SK-N-SH (cell line): ENCODE results near the gene NDUFC2. TPM values are rescaled to one million over a fixed set of nuclear protein-coding genes. Genes with fewer than 3 reads are reported as not detected.

Experiments used
- CTCF ChIA-PET: fragments of 300-600, 350-600 bp; formaldehyde crosslinking; extraction: SDS; loops from one replicate; lab custom pipeline; 2021; lab: Yijun Ruan, JAX
- POLR2A ChIA-PET: fragments of 350-600 bp; sonication (Branson Sonifier 250); formaldehyde crosslinking; extraction: SDS; loops from one replicate; lab custom pipeline; 2020; ENCODE audit warnings: antibody characterized with exemption, inconsistent platforms; lab: Yijun Ruan, JAX
- DNase-seq: peaks from one replicate; pipeline ENCODE4 v3.0.0; 2012
- H2AFZ ChIP-seq: fragments of 200-600 bp; sonication (generic); 2 replicates; pipeline ENCODE4 v1.8.1; 2016; ENCODE audit warnings: antibody characterized with exemption, mild to moderate bottlenecking, low read depth
- H3F3A ChIP-seq: fragments of 200-600 bp; sonication (generic); replicated peaks from 2 replicates; pipeline ENCODE3; 2016; ENCODE audit warnings: antibody characterized with exemption, mild to moderate bottlenecking; ENCODE audit not compliant: insufficient read depth
- H3K27ac ChIP-seq, 2 experiments: fragments of 200-500 bp in 1 of 2; fragments of 200-600 bp in 1 of 2; sonication (Bioruptor generic) in 1 of 2; sonication (generic), shearing (Covaris generic) in 1 of 2; 2 replicates each; pipeline versions ENCODE4 v1.5.1 to v1.6.1; 2014 to 2016; ENCODE audit warnings: low read depth in 2 of 2, inconsistent platforms in 1 of 2, low read length in 1 of 2, mild to moderate bottlenecking in 1 of 2, mixed read lengths in 1 of 2
- H3K27me3 ChIP-seq: fragments of 200-600 bp; sonication (generic), shearing (Covaris generic); 2 replicates; pipeline ENCODE4 v1.6.1; 2016; ENCODE audit warnings: mixed run types; ENCODE audit not compliant: insufficient read depth
- H3K36me3 ChIP-seq, 2 experiments: fragments of 200-500 bp in 1 of 2; fragments of 200-600 bp in 1 of 2; sonication (Bioruptor generic) in 1 of 2; sonication (generic) in 1 of 2; replicated peaks in 1 of 2; 2 replicates each; pipeline versions ENCODE3 to v1.5.1; 2014 to 2016; ENCODE audit warnings: low read length in 1 of 2, mild to moderate bottlenecking in 1 of 2; ENCODE audit not compliant: insufficient read depth in 2 of 2, control insufficient read depth in 1 of 2
- H3K4me1 ChIP-seq, 2 experiments: fragments of 200-500 bp in 1 of 2; fragments of 200-600 bp in 1 of 2; sonication (Bioruptor generic) in 1 of 2; sonication (generic), shearing (Covaris generic) in 1 of 2; 2 replicates each; pipeline versions ENCODE4 v1.5.1 to v1.6.1; 2014 to 2016; ENCODE audit warnings: low read depth in 1 of 2, low read length in 1 of 2, mixed run types in 1 of 2; ENCODE audit not compliant: insufficient read depth in 2 of 2, control insufficient read depth in 1 of 2
- H3K4me2 ChIP-seq: fragments of 200-600 bp; sonication (generic), shearing (Covaris generic); 2 replicates; pipeline ENCODE4 v1.6.1; 2017; ENCODE audit warnings: mixed run types
- H3K4me3 ChIP-seq, 2 experiments: fragments of 200-500 bp in 1 of 2; fragments of 200-600 bp in 1 of 2; sonication (Bioruptor generic) in 1 of 2; sonication (generic), shearing (Covaris generic) in 1 of 2; 2 replicates each; pipeline versions ENCODE4 v1.5.1 to v1.8.1; 2014 to 2016; ENCODE audit warnings: low read depth in 2 of 2, inconsistent platforms in 1 of 2, low read length in 1 of 2, mild to moderate bottlenecking in 1 of 2, mixed read lengths in 1 of 2, moderate library complexity in 1 of 2
- H3K79me2 ChIP-seq: fragments of 200-600 bp; sonication (generic); 2 replicates; pipeline ENCODE4 v1.8.1; 2017; ENCODE audit warnings: mild to moderate bottlenecking; ENCODE audit not compliant: insufficient read depth
- H3K9ac ChIP-seq: fragments of 200-600 bp; sonication (generic); 2 replicates; pipeline ENCODE4 v1.6.1; 2017; ENCODE audit warnings: mixed run types
- H3K9me2 ChIP-seq: fragments of 200-600 bp; sonication (generic); 2 replicates; pipeline ENCODE4 v1.6.1; 2017; ENCODE audit warnings: mixed run types
- H3K9me3 ChIP-seq: fragments of 200-600 bp; sonication (generic); 2 replicates; pipeline ENCODE4 v1.6.1; 2017; ENCODE audit warnings: mixed run types, mild to moderate bottlenecking, moderate library complexity
- H4K20me1 ChIP-seq: fragments of 200-600 bp; sonication (generic); 2 replicates; pipeline ENCODE4 v1.6.1; 2017; ENCODE audit warnings: mild to moderate bottlenecking, mixed run types; ENCODE audit not compliant: insufficient read depth
- EP300 ChIP-seq, 2 experiments: IDR thresholded peaks; 2 replicates each; pipeline versions ENCODE4 v1.4.0 to v1.6.1; 2012; ENCODE audit warnings: borderline replicate concordance in 1 of 2, low read depth in 1 of 2, low read length in 1 of 2
- FOXJ3 ChIP-seq: sonication (generic); formaldehyde crosslinking; IDR thresholded peaks from 2 replicates; pipeline ENCODE4 v1.5.1; 2020; ENCODE audit warnings: mild to moderate bottlenecking, missing genetic modification reagents
- GATA2 ChIP-seq: sonication (generic); formaldehyde crosslinking; IDR thresholded peaks from 2 replicates; pipeline ENCODE4 v1.5.0; 2020; ENCODE audit warnings: mild to moderate bottlenecking, missing genetic modification reagents
- JUND ChIP-seq: IDR thresholded peaks from 2 replicates; pipeline ENCODE4 v1.4.0; 2012
- MXI1 ChIP-seq: IDR thresholded peaks from 2 replicates; pipeline ENCODE4 v1.6.1; 2012; ENCODE audit warnings: mild to moderate bottlenecking, low read depth, low read length, improper control_type of control experiment
- NFIC ChIP-seq: IDR thresholded peaks from 2 replicates; pipeline ENCODE4 v1.4.0; 2012; ENCODE audit warnings: borderline replicate concordance
- PBX3 ChIP-seq: IDR thresholded peaks from 2 replicates; pipeline ENCODE4; 2012
- RXRA ChIP-seq: IDR thresholded peaks from 2 replicates; pipeline ENCODE4 v1.4.0; 2012; ENCODE audit warnings: low read depth, mild to moderate bottlenecking, borderline replicate concordance
- TCF12 ChIP-seq: IDR thresholded peaks from 2 replicates; pipeline ENCODE4 v1.4.0; 2012
- USF2 ChIP-seq: fragments of 150-350 bp; IDR thresholded peaks from 2 replicates; pipeline ENCODE4 v1.6.1; 2017; ENCODE audit warnings: antibody characterized with exemption, low read length, low read depth, borderline replicate concordance
- polyA plus RNA-seq, 3 experiments: library from polyadenylated mRNA; depleted of rRNA; stranded (reverse); fragments of >200 nt; gene quantifications; 2 replicates each; pipeline ENCODE4 v1.2.3, GENCODE V29; 2012
- TF ChIP-seq, protein P1 (sequence below): fragments of 200-600 bp; sonication (generic); IDR thresholded peaks from 2 replicates; pipeline ENCODE4 v1.6.1; 2017; ENCODE audit warnings: antibody characterized with exemption, mild to moderate bottlenecking, moderate library complexity
- TF ChIP-seq, protein P2 (sequence below): IDR thresholded peaks from 2 replicates; pipeline ENCODE4 v1.4.0; 2012; ENCODE audit warnings: low read depth, borderline replicate concordance

NDUFC2 gene
- polyA plus RNA-seq, 1 of the 3 experiments (the other 2 are of a cell fraction) = 235 TPM

DNA sequence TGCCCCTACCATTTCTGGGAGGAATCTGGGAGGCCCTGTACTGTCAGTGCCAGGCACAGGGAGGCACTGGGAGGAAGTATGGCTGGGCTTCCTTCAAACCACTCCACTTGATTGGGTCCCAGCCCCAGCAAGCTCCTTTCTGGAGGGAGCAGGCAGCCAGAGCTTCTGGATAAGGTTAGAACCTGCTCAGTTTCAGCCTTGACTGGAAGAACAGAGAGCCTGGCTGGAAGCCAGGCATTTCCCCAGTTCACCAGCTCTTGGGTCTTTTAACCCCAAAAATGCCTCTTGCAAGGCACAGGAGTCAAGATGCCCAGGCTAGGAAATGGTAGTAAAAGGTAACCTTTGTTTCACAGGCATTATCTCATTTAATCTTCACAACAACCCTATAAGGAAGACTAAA lies 47.6 kb downstream of the NDUFC2 start:
- H3K4me3 ChIP-seq = no peak overlapping the region
- TF ChIP-seq NFIC = peak; percentile 43; the same call in 1 of the 2 replicates
- TF ChIP-seq GATA2 (CRISPR knock-in tag) = no peak
- no peak for TF ChIP-seq USF2
- TF ChIP-seq, protein P1, sequence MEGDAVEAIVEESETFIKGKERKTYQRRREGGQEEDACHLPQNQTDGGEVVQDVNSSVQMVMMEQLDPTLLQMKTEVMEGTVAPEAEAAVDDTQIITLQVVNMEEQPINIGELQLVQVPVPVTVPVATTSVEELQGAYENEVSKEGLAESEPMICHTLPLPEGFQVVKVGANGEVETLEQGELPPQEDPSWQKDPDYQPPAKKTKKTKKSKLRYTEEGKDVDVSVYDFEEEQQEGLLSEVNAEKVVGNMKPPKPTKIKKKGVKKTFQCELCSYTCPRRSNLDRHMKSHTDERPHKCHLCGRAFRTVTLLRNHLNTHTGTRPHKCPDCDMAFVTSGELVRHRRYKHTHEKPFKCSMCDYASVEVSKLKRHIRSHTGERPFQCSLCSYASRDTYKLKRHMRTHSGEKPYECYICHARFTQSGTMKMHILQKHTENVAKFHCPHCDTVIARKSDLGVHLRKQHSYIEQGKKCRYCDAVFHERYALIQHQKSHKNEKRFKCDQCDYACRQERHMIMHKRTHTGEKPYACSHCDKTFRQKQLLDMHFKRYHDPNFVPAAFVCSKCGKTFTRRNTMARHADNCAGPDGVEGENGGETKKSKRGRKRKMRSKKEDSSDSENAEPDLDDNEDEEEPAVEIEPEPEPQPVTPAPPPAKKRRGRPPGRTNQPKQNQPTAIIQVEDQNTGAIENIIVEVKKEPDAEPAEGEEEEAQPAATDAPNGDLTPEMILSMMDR = no peak
- no peak for TF ChIP-seq MXI1
- TF ChIP-seq EP300 (IDR thresholded peaks at IDR 0.05; ENCODE audit: borderline replicate concordance in 1 of 2, low read depth in 1 of 2, low read length in 1 of 2) = 0 out of 4 replicates have a peak, but pooled peaks of 1 of the 2 experiments have one; percentile 27
- no peak for TF ChIP-seq RXRA
- TF ChIP-seq PBX3 = no peak
- no peak for TF ChIP-seq JUND
- no peak for TF ChIP-seq FOXJ3 (CRISPR knock-in tag)
- TF ChIP-seq, protein P2, sequence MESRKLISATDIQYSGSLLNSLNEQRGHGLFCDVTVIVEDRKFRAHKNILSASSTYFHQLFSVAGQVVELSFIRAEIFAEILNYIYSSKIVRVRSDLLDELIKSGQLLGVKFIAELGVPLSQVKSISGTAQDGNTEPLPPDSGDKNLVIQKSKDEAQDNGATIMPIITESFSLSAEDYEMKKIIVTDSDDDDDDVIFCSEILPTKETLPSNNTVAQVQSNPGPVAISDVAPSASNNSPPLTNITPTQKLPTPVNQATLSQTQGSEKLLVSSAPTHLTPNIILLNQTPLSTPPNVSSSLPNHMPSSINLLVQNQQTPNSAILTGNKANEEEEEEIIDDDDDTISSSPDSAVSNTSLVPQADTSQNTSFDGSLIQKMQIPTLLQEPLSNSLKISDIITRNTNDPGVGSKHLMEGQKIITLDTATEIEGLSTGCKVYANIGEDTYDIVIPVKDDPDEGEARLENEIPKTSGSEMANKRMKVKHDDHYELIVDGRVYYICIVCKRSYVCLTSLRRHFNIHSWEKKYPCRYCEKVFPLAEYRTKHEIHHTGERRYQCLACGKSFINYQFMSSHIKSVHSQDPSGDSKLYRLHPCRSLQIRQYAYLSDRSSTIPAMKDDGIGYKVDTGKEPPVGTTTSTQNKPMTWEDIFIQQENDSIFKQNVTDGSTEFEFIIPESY = no peak
- peak; percentile 29; the same call in 1 of the 2 replicates for TF ChIP-seq TCF12
- no peak overlapping the region for H3K9ac ChIP-seq
- H3K4me1 ChIP-seq = peaks cover 24% of the 10 kb centered on the region in 2 experiments; a peak in 3 of 4 replicates
- no peaks in the 10 kb centered on the region for H4K20me1 ChIP-seq
- no peaks in the 10 kb centered on the region for H3K9me2 ChIP-seq
- no peak overlapping the region for H3K4me2 ChIP-seq
- ChIA-PET POLR2A (interaction anchor here (3.0 kb wide), 1 partner anchor 37 kb away, joined by 27 read pairs; the partner anchor contains the start of gene INTS4), CTCF (interaction anchor here (1.0 to 4.3 kb wide), 2 partner anchors 12 to 14 kb away, joined by 3 to 26 read pairs; no protein-coding TSS in a partner anchor)
- no peak overlapping the region for H2AFZ ChIP-seq
- no peaks in the 10 kb centered on the region for H3K79me2 ChIP-seq
- H3F3A ChIP-seq = peaks cover 9% of the 10 kb centered on the region
- peak; percentile 42 for DNase-seq
- no peaks in the 10 kb centered on the region for H3K27me3 ChIP-seq
- no peaks in the 10 kb centered on the region for H3K9me3 ChIP-seq
- no peaks in the 10 kb centered on the region for H3K36me3 ChIP-seq
- H3K27ac ChIP-seq = peak overlapping the region in 1 of 2 experiments; percentile 85; a peak in 2 of 4 replicates
